DMS 273 (cell line): Measurements from ENCODE around the gene MSGN1.

Experiments
- DNase-seq: peaks from one replicate; lab custom pipeline; 2025; ENCODE audit not compliant: unreplicated experiment; lab: John Stamatoyannopoulos, UW

The MSGN1 gene, protein sequence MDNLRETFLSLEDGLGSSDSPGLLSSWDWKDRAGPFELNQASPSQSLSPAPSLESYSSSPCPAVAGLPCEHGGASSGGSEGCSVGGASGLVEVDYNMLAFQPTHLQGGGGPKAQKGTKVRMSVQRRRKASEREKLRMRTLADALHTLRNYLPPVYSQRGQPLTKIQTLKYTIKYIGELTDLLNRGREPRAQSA

DNA sequence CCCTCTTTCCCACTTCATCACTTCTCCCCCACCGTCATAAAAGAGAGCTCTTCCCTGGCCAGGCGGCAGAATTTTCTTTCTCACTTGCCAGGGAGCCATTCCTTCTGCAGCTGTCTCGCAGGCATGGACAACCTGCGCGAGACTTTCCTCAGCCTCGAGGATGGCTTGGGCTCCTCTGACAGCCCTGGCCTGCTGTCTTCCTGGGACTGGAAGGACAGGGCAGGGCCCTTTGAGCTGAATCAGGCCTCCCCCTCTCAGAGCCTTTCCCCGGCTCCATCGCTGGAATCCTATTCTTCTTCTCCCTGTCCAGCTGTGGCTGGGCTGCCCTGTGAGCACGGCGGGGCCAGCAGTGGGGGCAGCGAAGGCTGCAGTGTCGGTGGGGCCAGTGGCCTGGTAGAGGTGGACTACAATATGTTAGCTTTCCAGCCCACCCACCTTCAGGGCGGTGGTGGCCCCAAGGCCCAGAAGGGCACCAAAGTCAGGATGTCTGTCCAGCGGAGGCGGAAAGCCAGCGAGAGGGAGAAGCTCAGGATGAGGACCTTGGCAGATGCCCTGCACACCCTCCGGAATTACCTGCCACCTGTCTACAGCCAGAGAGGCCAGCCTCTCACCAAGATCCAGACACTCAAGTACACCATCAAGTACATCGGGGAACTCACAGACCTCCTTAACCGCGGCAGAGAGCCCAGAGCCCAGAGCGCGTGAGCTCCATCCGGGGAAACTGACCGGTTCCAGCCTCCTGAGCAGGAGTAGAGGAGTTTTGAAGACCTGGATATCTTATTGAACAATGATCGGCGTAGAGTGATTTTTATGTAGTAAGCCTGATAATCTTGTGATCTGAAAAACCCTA is at the start of gene MSGN1:
Gene MSGN1 (plus strand): TSS at position 65 of the 850 bp plus-strand sequence. CDS start 59 bp downstream, at position 124.
- DNase-seq = peak; percentile 42

DNA sequence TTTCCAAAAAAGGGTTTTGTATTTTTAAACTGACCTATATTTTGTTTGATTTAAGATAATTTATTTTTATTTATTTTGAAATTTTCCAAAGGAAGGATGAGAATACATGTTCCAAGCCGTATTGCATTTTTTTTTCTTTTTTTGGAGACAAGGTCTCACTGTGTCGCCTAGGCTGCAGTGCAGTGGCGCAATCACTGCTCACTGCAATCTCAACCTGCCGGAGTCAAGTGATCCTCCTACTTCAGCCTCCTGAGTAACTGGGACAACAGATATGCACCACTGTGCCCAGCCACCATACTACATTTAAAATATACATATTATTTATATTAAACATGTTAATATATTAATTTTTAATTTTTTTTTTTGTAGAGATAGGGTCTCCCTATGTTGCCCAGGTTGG is 47.4 kb upstream of the MSGN1 start:
- DNase-seq = no peak

DNA sequence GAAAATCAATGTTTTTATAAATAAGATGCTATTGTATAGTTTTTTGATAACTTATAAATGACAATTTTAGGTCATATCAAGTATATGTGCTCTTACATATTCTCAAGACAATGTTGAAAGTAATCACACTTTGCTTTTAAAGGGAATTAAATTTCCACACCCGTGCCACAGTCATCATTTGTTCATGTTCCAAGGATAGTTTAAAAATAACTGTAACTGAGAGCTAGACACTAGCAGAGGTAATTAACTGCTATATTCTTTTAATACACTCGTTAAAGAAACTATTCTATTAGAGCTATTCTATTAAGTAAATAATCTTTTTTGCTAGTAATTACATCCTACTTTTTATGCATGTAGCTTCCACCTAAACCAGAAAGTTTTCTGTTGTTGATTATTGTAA is 44.3 kb upstream of the MSGN1 start:
- no peak for DNase-seq

DNA sequence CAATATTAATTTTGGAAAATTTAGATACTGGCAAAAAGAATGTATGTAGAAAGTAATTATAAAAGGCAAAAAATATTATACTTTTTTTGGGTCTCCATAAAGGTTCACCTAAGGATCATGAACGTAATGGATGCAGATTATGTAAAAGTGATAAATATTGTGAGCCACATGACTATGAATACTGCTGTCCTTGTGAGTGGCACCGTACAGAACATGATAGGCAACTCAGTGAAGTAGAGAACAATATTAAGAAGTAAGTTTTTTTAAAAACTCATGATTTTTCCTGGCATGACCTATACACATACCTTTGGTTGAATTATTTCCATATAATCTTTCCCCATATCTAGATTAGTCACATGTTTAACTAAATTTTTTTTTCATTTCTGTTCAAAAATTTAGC is 43.7 kb upstream of the MSGN1 start:
- DNase-seq = no peak

DNA sequence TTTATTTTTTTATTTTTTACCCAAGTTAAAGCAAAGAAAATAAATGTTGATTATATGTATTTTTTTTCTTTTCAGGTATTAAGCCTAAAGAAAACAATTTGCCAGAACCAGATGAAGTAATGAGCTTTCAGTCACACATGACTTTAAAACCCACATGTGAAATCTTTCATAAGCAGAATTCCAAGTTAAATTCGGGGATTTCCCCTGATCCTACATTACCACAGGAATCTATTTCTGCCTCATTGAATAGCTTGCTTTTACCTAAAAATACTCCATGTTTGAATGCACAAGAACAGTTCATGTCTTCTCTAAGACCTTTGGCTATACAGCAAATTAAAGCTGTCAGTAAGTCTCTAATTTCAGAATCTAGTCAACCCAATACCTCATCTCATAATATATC is 35.7 kb upstream of the MSGN1 start:
- DNase-seq = no peak

DNA sequence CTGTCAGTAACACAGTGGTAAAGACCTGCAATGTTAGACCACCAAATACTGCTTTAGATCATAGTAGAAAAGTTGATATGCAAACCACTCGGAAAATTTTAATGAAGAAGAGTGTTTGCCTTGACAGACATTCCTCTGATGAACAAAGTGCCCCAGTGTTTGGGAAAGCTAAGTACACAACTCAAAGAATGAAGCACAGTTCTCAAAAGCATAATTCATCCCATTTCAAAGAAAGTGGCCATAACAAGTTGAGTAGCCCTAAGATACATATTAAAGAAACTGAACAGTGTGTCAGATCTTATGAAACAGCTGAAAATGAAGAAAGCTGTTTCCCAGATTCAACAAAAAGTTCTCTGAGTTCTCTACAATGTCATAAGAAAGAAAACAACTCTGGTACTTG is 34.8 kb upstream of the MSGN1 start:
- no peak for DNase-seq

DNA sequence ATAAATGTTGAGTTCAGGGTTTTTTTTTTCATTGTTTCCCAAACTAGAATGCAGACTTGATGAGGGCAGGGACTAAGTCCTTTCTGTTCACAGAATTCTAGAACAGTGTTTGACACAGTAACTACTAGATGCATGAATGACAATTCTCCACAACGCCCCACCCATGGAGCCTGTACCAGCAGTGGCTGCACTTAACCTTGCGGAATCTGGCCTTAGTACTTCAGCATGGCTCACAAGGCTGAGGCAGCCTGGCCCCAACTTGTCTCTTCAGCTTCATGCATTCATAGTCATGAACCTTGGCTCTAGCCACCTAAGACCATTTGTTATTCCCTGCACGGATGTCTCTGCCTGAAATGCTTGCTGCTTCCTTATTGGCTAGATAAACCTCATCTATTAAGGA is 29.5 kb upstream of the MSGN1 start:
- DNase-seq = peak; percentile 14

DNA sequence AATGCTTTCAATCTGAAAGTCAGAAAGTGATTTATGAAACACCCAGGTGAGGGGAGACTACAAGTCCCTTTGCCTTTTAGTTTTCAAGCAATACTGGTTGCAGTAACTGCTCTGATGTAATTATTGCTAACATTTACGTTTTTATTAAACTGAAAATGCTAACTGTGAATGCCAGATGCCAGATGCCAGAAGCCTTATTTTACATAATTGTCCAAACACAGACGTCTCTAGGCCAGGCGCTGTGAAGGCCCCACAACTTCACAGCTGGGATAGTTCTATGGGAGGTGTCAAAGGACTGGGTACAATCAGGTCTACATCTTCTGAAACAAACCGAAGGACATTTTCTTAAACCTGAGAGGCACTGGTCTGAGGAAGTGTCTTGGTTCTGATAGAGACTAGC is 27.5 kb upstream of the MSGN1 start:
- peak; percentile 73 for DNase-seq

DNA sequence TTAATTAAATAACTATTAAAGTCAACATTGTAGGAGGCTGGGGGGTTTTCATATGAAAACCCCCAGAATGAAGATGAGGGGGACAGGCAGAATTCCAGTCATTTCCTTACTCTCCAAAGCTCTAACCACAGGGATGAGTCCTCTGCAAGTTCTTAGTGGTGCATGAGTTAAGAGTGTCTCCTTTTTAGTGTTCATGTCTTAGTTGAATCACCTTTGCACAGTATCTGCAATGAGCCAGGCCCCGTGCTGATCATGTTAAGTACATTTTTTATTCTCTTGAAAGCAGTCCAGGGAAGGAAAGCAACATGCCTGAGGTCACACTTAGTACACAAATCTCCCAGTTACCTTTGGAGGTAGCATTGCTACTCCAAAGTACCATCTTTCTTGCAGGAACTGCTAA is 25.7 kb upstream of the MSGN1 start:
- no peak for DNase-seq

DNA sequence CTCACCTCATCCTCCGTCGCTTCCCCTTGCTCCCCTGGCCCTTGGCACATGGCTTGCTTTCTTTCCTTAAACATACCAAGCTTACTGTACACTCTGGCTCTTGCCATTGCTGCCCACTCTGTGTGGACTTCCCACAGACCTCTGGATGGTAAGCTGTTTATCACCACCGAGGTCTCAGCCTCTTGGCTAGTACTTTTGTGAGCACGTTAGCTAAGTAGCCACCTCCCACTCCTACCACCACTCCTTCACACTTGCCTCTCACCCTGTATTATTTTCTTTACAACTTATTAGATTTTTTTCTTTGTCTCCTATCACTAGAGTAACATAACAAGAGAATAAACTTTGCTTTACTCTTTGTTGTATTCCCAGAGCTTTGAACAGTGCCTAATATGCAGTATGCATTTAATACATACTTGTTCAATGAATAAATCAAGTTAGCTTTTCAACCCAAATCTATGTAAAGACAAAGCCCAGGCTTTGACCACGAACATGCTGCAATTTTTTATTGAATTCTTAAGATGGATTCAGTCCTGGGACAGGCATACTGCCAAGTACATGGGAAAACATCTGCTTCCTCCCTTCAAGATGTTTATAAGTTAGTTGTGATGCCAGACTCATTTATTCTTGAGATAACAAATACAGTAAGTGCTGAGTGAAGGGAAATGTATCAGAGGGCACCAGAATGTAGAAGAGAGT is 25.0 kb upstream of the MSGN1 start:
- DNase-seq = peak; percentile 83

DNA sequence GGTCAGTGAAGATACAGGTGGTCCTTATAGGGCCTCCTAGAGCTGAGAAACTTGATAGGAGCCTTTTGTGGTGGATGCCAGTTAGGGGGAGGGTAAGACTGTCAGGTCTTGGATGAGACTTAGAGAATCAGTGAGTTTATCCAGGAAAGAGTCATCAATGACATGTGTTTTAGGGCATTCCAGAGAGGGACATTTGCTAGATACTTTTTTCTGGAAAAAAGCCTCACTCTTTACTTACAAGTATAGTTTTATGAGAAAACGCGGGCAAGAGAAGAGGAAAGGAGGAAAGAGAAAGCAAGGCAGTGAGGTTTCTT is 24.5 kb upstream of the MSGN1 start:
- DNase-seq = no peak

DNA sequence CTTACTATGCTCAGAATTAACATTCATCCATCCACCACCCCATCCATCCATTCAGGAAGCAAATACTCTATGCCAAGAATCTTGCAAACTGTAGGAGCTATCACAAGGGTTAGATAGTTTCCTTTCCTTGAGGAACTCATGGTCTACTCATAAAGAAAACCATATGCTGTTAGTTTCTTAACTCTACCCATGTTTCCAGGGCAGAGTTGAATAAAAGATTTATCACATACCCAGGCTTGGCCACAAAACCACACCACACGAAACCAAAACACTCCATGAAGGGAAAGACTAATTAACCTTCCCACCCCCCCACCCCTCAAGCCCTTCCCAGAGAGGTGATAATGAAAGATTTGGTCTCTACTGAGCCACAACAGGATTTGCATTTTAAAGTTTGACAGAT is 23.7 kb upstream of the MSGN1 start:
- DNase-seq = no peak

DNA sequence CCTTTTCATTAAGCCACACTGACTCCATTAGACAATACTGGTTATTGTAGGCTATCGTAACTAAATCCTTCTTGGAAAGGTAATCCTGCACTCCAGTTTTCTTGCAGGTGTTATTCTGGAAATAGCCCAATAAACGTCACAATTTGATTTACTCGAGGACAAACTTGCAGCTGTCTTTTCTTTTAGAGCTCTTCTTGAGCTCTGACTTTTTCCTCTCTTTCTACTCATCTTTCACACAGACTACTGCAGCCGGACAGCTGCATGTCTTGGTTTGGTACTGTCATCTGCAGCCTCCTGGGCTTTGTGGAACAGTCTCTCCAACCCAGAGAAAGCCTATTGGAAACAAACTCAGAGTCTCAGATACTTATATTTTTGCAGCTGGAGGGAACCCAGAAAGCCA is 23.0 kb upstream of the MSGN1 start:
- no peak for DNase-seq

DNA sequence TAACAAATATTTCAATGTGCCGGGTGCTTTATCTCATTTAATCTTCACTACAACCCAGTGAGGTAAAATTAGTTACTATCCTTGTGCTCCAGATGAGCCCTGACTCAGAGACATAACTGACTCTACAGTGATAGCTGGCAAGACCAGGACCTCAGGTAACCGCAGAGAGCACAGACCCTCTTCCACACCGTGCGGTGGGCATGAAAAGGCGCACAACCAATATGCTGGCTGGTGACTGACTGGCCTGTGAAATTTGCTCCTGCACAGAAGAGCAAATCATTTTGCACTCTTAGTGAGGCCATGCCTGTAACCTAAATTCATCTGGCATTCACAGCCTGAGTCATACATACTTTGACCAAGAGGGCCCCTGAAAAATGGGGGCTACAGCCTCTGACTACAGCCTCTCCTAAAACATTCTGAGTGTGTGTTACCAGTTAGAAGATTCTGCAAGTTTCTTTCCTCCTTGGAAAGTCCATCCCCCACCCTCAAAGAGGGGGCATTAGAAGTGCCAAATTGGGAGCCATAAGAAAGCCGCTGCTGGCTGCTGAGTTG is 22.4 kb upstream of the MSGN1 start:
- no peak for DNase-seq

DNA sequence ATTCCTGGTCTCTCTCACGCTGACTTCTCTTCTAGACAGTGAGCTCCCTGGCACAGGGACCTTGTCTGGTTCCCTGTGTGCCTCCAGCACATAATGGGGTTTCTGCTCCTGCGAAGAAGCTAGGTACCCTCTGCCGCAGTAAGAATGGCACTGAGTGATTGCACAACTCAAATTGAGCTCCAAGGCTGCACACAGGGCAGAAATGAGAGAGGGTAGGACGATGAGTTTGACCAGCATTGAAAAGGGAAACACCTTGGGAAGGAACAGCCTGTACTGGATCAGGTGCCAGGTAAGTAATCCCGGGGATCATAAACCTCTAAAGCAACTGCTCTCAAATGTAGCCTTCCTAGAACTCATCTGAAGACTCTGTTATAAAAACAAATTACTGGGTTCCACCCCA is 21.0 kb upstream of the MSGN1 start:
- no peak for DNase-seq

DNA sequence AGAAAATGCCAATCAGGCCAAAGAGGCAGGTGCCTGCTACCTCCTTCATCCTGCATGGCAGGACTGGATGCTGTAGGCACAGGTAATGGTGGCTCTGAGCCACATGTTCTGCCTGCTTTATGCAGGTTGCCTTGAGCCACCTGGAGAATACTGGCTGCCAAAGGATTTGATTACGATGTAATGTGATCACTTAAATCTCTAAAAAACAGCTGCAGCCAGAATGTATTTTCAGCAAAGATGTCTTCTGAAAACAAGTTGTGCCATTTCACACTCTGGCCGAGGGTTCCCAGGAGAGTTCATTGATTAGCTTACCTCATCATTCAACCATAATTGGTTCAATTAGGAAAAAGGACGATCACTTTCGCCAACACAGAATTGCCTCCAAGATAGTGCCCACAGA is 17.9 kb upstream of the MSGN1 start:
- peak; percentile 66 for DNase-seq

DNA sequence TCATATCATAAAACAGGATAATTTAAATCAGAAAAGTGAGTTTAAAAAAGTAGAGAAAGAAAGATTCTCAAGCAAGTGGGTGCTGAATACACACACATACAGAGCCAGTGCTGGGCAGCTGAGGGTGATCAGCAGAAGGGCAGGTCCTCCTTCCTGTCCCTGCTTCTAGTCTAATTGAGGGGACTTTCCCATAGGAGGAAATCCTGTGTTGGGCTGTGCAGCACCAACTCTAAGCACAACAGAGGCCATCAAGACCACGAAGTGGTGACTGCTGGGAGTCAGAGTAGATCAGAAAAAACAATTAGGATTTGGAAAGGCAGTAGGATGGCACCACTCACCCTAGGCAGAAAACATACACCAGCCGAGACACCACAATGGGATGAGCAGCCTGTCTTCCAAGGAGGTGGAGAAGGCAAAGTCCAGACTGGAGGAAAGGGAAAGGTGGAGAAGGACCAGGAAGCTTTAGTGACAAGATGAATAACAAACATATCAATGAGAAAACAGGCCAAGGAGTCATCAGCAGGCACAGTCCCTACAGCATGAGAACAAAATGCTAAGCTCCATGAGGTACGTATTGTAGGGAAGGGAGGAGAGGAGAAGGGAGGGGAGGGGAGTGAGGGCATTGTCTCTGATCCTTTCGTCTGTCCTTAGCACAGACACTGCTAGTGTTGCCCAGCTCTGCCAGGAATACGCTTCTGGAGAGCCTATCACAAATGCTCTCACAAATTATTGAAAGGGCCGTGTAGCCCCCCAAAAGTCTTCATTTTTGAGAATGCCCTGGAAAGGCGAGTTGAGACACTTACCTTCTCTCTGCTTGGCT is 16.7 kb upstream of the MSGN1 start:
- DNase-seq = no peak

DNA sequence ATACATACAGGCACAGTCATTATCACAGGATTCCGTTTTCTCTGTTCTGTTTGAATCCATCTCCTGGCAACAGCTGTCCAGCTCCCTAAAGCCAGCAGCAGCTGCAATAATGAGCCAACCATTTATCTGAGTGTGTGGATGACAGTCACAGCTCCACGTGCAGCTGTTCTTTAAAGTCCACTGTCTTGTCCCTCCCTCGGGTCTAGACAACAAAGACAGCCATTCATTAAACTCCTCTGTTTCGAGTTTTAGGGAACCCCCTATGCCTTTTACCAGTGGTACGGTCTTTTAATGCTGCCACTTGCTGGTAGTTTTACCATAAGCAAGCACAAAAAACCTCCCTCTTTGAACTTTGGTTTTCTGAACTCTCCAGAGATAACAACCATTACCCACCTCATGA is 16.0 kb upstream of the MSGN1 start:
- peak; percentile 57 for DNase-seq

DNA sequence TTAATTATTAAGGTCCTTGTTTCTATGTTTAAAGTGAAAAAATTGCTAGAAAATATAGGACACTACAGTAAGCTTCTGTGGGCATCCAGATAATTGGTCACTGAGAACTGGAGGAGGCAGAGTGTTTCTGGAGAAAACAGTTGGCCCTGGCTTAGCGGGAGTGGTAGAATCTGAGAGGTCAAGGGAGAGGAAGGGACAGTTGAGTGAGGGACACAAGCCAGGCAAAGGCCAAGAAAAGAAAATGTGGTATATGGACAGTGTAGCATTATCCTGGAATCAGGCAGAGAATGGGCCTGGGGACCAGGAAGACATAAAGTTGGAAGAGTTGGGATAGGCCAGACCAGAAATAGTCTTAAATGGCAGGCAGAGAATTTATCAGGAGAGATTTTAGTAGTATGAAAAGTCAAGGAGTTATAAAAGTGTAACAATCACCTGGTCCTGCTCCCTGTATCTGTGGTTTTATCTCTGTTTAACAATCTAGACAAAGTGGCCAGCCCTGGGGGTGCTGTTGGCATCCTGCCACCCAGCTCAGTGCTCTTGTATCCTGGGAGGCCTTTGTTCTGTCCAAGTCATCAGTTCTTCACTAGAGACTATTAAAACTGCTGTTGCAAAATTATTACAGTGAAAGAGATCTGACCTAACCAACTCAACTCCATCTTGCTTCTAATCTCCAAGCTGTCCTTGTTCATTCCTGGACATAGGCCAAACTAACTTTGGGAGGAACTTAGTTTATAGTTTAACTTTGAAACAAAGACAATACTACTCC is 15.4 kb upstream of the MSGN1 start:
- DNase-seq = peak; percentile 13

DNA sequence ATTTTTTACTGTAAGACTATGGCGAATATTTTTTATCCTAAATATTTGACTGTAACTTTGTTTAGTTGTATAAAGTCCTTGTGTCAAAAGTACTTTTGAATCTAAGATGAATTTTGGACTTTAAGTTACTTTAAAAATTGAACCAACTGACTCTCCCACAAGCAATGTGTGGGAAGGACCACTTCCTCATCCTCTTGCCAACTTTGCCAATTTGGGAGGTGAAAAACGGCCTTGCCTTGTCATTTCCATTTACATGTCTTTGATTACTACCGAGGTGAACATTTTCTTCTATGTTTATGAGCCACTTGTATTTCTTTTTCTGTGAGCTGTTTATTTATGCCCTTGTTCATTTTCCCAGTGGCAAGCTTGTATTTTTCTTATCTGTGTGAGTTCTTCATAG is 12.8 kb upstream of the MSGN1 start:
- no peak for DNase-seq
